Dermis lymphatic vessel endothelial cell (primary cell): ENCODE results near the gene TOM1. TPM values are rescaled to one million over a fixed set of nuclear protein-coding genes. Genes with fewer than 3 reads are reported as not detected.

ENCODE experiments used
- total RNA-seq: library from RNA; depleted of rRNA; stranded (reverse); fragments of >200 nt; gene quantifications from 2 replicates; pipeline ENCODE4 v1.2.1, GENCODE V29; 2014

The TOM1 gene
- total RNA-seq = 27.9 and 28.2 TPM in 2 replicates

GRCh38 chr22:35299673-35300499, at the start of gene TOM1:
TSS of gene TOM1 (plus strand) at chr22:35299894. CDS start at chr22:35299929, 35 bp downstream.

GRCh38 chr22:35257321-35258190, 42.1 kb upstream of the TOM1 start, which contains the start of gene HMGXB4:
TSS of gene HMGXB4 (plus strand) at chr22:35257493. CDS start at chr22:35262391, 4,898 bp downstream.

GRCh38 chr22:35380537-35381423, 81.1 kb downstream of the TOM1 start, which contains the start of gene HMOX1:
TSS of gene HMOX1 (plus strand) at chr22:35381096. CDS start at chr22:35381174, 78 bp downstream.

Other genes starting within 250 kb of the TOM1 start
- not detected in 2 replicates for gene ISX, start 233.7 kb upstream of the TOM1 start, total RNA-seq
- 9.1 and 12.5 TPM in 2 replicates for gene HMGXB4, start 42.4 kb upstream of the TOM1 start, total RNA-seq
- 14.0 and 40.1 TPM in 2 replicates for gene HMOX1, start 81.2 kb downstream of the TOM1 start, total RNA-seq
- 19.3 and 20.9 TPM in 2 replicates for gene MCM5, start 100.2 kb downstream of the TOM1 start, total RNA-seq
- gene RASD2, start 240.9 kb downstream of the TOM1 start, total RNA-seq = not detected in 2 replicates